ENCODE data around the gene SV2B. TPM values are rescaled to one million over a fixed set of nuclear protein-coding genes. Genes with fewer than 3 reads are reported as not detected.

SV2B gene
- total RNA-seq, 1 experiment from 2014 or later, result 0.44 TPM

DNA sequence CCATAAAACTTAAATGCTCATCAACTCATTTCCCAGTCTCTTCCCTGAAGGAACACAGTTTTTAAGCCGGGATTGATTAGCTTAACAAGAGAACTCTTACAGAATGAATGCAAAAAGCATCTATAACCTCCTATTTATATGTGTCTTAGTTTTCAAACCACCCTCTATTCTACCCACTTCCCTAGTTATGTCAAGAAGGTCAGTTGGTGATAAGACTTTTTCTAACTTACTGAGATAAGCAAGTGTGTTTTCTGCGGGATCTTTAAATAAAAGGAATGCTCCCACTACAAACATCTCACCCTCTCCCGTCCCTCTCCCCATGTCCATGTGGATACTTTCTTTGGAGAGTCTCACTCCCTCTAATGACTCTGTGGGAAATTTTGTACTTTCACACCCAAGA lies 218.5 kb downstream of the SV2B start:
- intact Hi-C loops (cut with micrococcal nuclease), result no loop called here
- H3K4me3 Mint-ChIP-seq (ENCODE audit: unreplicated experiment), result no peak overlapping the region
- TF ChIP-seq, protein P1, sequence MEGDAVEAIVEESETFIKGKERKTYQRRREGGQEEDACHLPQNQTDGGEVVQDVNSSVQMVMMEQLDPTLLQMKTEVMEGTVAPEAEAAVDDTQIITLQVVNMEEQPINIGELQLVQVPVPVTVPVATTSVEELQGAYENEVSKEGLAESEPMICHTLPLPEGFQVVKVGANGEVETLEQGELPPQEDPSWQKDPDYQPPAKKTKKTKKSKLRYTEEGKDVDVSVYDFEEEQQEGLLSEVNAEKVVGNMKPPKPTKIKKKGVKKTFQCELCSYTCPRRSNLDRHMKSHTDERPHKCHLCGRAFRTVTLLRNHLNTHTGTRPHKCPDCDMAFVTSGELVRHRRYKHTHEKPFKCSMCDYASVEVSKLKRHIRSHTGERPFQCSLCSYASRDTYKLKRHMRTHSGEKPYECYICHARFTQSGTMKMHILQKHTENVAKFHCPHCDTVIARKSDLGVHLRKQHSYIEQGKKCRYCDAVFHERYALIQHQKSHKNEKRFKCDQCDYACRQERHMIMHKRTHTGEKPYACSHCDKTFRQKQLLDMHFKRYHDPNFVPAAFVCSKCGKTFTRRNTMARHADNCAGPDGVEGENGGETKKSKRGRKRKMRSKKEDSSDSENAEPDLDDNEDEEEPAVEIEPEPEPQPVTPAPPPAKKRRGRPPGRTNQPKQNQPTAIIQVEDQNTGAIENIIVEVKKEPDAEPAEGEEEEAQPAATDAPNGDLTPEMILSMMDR (IDR thresholded peaks at IDR 0.05; ENCODE audit: unreplicated experiment), result no peak
- no peaks in the 10 kb centered on the region for H3K4me1 Mint-ChIP-seq (ENCODE audit: insufficient read depth, unreplicated experiment)
- no peak for DNase-seq (ENCODE audit: unreplicated experiment)
- POLR2A ChIA-PET, result no interaction called here
- no peaks in the 10 kb centered on the region for H3K36me3 Mint-ChIP-seq (ENCODE audit: insufficient read depth, unreplicated experiment)
- no peaks in the 10 kb centered on the region for H3K9me3 Mint-ChIP-seq (ENCODE audit: unreplicated experiment)
- CTCF ChIA-PET, result interaction anchor here (1.6 kb wide), 1 partner anchor 764 kb away, joined by 4 read pairs; no protein-coding TSS in a partner anchor
- peaks cover 4% of the 10 kb centered on the region for H3K27me3 Mint-ChIP-seq (ENCODE audit: insufficient read depth, unreplicated experiment)
- H3K27ac Mint-ChIP-seq (ENCODE audit: low read depth, unreplicated experiment), result no peak overlapping the region
- BruUV-seq (replicated peaks), result no TSS peak

- Mint-ChIP-seq H3K9me3 (ENCODE audit: unreplicated experiment) (no peaks in the 10 kb centered on the region), H3K4me3 (ENCODE audit: unreplicated experiment) (no peak overlapping the region), H3K27ac (ENCODE audit: low read depth, unreplicated experiment) (no peak overlapping the region), H3K36me3 (ENCODE audit: insufficient read depth, unreplicated experiment) (no peaks in the 10 kb centered on the region), H3K27me3 (ENCODE audit: insufficient read depth, unreplicated experiment) (peaks cover under 1% of the 10 kb centered on the region), H3K4me1 (ENCODE audit: insufficient read depth, unreplicated experiment) (no peaks in the 10 kb centered on the region)
- ChIA-PET POLR2A (no interaction called here), CTCF (interaction anchor here (1.6 kb wide), 1 partner anchor 764 kb away, joined by 4 read pairs; no protein-coding TSS in a partner anchor)
- intact Hi-C loops (cut with micrococcal nuclease), result no loop called here
- TF ChIP-seq, protein P1 (IDR thresholded peaks at IDR 0.05; ENCODE audit: unreplicated experiment), result no peak
- no peak for DNase-seq (ENCODE audit: unreplicated experiment)
- no TSS peak for BruUV-seq (replicated peaks)
These were observed 218.9 kb downstream of the SV2B start for GRCh38 chr15:91318931-91319330.

GRCh38 chr15:91319371-91320059 lies 219.5 kb downstream of the SV2B start:
- TF ChIP-seq, protein P1 (IDR thresholded peaks at IDR 0.05; ENCODE audit: unreplicated experiment), result no peak
- ChIA-PET POLR2A (no interaction called here), CTCF (no interaction called here)
- no TSS peak for BruUV-seq (replicated peaks)
- intact Hi-C loops (cut with micrococcal nuclease), result no loop called here
- no peaks in the 10 kb centered on the region for H3K9me3 Mint-ChIP-seq (ENCODE audit: unreplicated experiment)
- no peak for DNase-seq (ENCODE audit: unreplicated experiment)
- no peaks in the 10 kb centered on the region for H3K36me3 Mint-ChIP-seq (ENCODE audit: insufficient read depth, unreplicated experiment)
- H3K27me3 Mint-ChIP-seq (ENCODE audit: insufficient read depth, unreplicated experiment), result no peaks in the 10 kb centered on the region
- H3K27ac Mint-ChIP-seq (ENCODE audit: low read depth, unreplicated experiment), result no peak overlapping the region
- no peak overlapping the region for H3K4me3 Mint-ChIP-seq (ENCODE audit: unreplicated experiment)
- H3K4me1 Mint-ChIP-seq (ENCODE audit: insufficient read depth, unreplicated experiment), result no peaks in the 10 kb centered on the region

GRCh38 chr15:91320101-91320500 lies 220.0 kb downstream of the SV2B start:
- TF ChIP-seq, protein P1 (IDR thresholded peaks at IDR 0.05; ENCODE audit: unreplicated experiment), result no peak
- intact Hi-C loops (cut with micrococcal nuclease), result no loop called here
- H3K9me3 Mint-ChIP-seq (ENCODE audit: unreplicated experiment), result no peaks in the 10 kb centered on the region

More at GRCh38 chr15:91320101-91320500, 220.0 kb downstream of the SV2B start:
- ChIA-PET POLR2A (no interaction called here), CTCF (no interaction called here)
- Mint-ChIP-seq H3K27me3 (ENCODE audit: insufficient read depth, unreplicated experiment) (no peaks in the 10 kb centered on the region), H3K4me3 (ENCODE audit: unreplicated experiment) (no peak overlapping the region), H3K36me3 (ENCODE audit: insufficient read depth, unreplicated experiment) (no peaks in the 10 kb centered on the region), H3K27ac (ENCODE audit: low read depth, unreplicated experiment) (no peak overlapping the region), H3K4me1 (ENCODE audit: insufficient read depth, unreplicated experiment) (no peaks in the 10 kb centered on the region)
- BruUV-seq (replicated peaks), result no TSS peak
- no peak for DNase-seq (ENCODE audit: unreplicated experiment)

All from MCF 10A (cell line).